Vagina (tissue), 1 donor: ENCODE results near the gene PARD6B. TPM values are rescaled to one million over a fixed set of nuclear protein-coding genes. Genes with fewer than 3 reads are reported as not detected.

ENCODE experiments used
- total RNA-seq: library from RNA; depleted of rRNA; stranded (reverse); fragments of >200 nt; gene quantifications from one replicate; pipeline ENCODE4 v1.2.3, GENCODE V29; 2016

The PARD6B gene
- total RNA-seq, 1 donor from 2014 or later: 4.7 TPM

Other genes starting within 250 kb of the PARD6B start
- gene PTPN1, start 221.2 kb upstream of the PARD6B start, total RNA-seq: 25.3 TPM
- 38.1 TPM for gene RIPOR3, start 40.0 kb upstream of the PARD6B start, total RNA-seq
- gene BCAS4, start 63.5 kb downstream of the PARD6B start, total RNA-seq: 1.7 TPM
- 51.6 TPM for gene ADNP, start 199.9 kb downstream of the PARD6B start, total RNA-seq
- 21.1 TPM for gene DPM1, start 227.0 kb downstream of the PARD6B start, total RNA-seq
- gene MOCS3, start 227.2 kb downstream of the PARD6B start, total RNA-seq: 3.2 TPM